IPS-NIHi11 (cell line): ENCODE measurements around the gene GSDME.

Experiments used
- DNase-seq: peaks from one replicate; pipeline ENCODE4 v3.0.0; 2012; ENCODE audit warnings: mixed read lengths, low spot score

The GSDME gene

GRCh38 chr7:24722386-24723177, 34.7 kb downstream of the GSDME start:
- DNase-seq = peak; percentile 37

GRCh38 chr7:24721481-24722001, 35.7 kb downstream of the GSDME start:
- no peak for DNase-seq

GRCh38 chr7:24720283-24720682, 37.0 kb downstream of the GSDME start:
- no peak for DNase-seq

GRCh38 chr7:24718977-24719491, 38.2 kb downstream of the GSDME start:
- DNase-seq = no peak

GRCh38 chr7:24718431-24718831, 38.8 kb downstream of the GSDME start:
- DNase-seq = no peak

GRCh38 chr7:24717694-24718320, 39.5 kb downstream of the GSDME start:
- no peak for DNase-seq

GRCh38 chr7:24717247-24717622, 40.0 kb downstream of the GSDME start:
- no peak for DNase-seq

GRCh38 chr7:24716480-24717246, 40.6 kb downstream of the GSDME start:
- no peak for DNase-seq

- DNase-seq = peak; percentile 75
Observed at GRCh38 chr7:24715661-24716479, 41.4 kb downstream of the GSDME start.

- DNase-seq = no peak
Observed at GRCh38 chr7:24715171-24715570, 42.1 kb downstream of the GSDME start.

- no peak for DNase-seq
Observed at GRCh38 chr7:24714676-24715010, 42.6 kb downstream of the GSDME start.

- no peak for DNase-seq
Observed at GRCh38 chr7:24713850-24714675, 43.2 kb downstream of the GSDME start.

- DNase-seq = no peak
Observed at GRCh38 chr7:24713039-24713793, 44.0 kb downstream of the GSDME start.

GRCh38 chr7:24709585-24710360, 47.5 kb downstream of the GSDME start:
- no peak for DNase-seq

GRCh38 chr7:24709051-24709450, 48.2 kb downstream of the GSDME start:
- no peak for DNase-seq

GRCh38 chr7:24707988-24708615, 49.2 kb downstream of the GSDME start:
- no peak for DNase-seq

GRCh38 chr7:24706211-24707170, 50.8 kb downstream of the GSDME start:
- no peak for DNase-seq
